NK-92 (cell line): Measurements from ENCODE around the gene JAML.

ENCODE experiments used
- DNase-seq: peaks from one replicate; lab custom pipeline; 2025; ENCODE audit not compliant: unreplicated experiment; lab: John Stamatoyannopoulos, UW

Gene JAML

GRCh38 chr11:118169300-118170140, 55.3 kb downstream of the JAML start:
- no peak for DNase-seq

DNA sequence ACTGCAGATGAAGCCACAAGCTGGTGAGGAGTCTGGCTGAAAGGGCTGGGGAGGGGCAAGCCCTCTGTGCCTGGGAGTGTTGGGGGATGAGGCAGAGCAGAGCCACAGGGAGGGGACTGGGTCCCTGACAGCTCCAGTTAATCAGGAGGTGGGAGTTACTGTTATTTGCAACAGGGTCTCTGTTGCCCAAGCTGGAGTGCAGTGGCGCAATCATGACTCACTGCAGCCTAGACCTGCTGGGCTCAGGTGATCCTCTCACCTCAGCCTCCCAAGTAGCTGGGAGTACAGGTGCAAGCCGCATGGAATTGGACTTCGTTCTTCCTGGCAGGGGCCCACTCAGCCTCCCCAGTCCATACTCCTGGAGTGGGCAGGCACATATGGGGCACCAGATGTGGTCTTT, 56.1 kb downstream of the JAML start:
- no peak for DNase-seq

GRCh38 chr11:118168316-118168715, 56.5 kb downstream of the JAML start:
- no peak for DNase-seq

GRCh38 chr11:118167906-118168305, 56.9 kb downstream of the JAML start:
- DNase-seq: no peak

DNA sequence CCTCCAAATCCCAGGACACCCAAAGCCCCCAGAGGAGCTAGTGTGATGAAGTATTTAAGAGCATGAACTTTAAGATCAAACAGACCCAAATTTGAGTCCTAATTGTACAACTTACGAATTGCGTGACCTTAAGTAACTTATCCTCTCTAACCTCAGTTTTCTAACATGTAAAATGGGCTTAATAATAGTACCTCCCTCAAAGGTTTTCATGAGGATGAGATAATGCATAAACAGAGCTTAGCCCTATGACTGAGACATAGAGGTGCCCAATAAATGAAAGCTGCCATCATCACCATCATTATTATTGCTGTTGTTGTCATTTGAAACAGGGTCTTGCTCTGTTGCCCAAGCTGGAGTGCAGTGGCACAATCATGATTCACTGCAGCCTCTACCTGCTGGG, 57.6 kb downstream of the JAML start:
- no peak for DNase-seq

- no peak for DNase-seq
Observed at GRCh38 chr11:118166641-118167040, 58.2 kb downstream of the JAML start.

- no peak for DNase-seq
Observed at GRCh38 chr11:118164885-118165284, 59.9 kb downstream of the JAML start.

- DNase-seq: no peak
Observed at GRCh38 chr11:118163494-118163893, 61.3 kb downstream of the JAML start.

- no peak for DNase-seq
Observed at GRCh38 chr11:118162846-118163245, 62.0 kb downstream of the JAML start.

DNA sequence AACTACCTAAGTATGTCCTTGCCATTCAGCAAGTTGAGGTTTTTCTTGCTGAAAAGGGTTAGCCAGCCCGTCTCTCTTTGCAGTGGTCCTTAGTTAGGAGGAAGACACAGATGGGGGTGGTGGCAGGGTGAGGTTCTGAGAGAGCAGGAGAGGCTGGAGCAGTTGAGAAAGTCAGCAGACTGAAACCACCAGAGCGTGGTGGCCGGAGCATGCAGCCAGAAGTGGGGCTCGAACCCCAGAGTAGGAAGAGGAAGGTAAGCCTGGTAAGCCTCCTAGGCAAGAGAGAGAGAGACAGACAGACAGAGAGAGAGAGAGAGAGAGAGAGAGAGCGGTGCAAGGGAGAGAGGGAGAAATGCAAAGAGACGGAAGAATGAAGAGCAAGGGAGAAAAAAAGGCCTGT, 63.0 kb downstream of the JAML start:
- no peak for DNase-seq

GRCh38 chr11:118157186-118157895, 67.5 kb downstream of the JAML start:
- no peak for DNase-seq

GRCh38 chr11:118156531-118157185, 68.2 kb downstream of the JAML start:
- no peak for DNase-seq

- no peak for DNase-seq
Observed at GRCh38 chr11:118155776-118156530, 68.9 kb downstream of the JAML start.

DNA sequence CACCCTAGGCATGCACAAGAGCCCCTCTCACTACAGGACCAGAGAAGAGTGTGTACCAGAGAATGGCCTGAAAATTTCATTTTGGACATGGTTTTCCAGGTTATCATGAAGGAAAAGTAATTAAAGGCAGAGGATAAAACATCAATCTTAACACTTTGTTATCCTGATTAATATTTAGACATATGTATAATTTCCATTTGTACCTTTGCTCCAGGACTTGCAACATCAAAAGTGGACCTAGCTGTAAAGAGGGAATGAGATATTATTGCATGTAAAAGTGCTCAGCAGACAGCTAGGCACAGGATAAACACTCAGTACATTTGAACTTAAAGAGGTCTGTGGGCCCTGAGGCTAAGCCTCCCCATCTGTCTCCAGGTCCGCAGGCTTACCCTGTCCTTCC, 70.2 kb downstream of the JAML start:
- DNase-seq: no peak

DNA sequence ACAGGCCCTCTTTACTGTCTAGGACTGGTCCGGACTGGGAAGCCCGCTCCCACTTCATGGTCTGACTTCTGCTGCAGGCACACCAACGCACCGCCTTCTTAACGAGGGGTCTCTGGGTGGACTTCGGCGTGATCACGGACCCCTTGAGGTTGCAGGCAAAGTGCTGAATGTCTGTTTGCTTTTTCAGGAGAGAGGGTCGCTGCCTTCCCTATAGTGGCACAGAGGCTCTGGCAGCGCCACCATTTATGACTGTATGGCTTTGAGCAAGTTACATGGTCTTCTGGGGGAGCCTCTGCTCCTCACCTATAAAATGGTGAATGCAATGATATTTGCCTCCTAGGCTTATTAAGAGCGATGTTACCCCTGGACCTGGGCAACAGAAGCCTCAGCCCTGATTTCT, 70.8 kb downstream of the JAML start:
- DNase-seq: no peak

DNA sequence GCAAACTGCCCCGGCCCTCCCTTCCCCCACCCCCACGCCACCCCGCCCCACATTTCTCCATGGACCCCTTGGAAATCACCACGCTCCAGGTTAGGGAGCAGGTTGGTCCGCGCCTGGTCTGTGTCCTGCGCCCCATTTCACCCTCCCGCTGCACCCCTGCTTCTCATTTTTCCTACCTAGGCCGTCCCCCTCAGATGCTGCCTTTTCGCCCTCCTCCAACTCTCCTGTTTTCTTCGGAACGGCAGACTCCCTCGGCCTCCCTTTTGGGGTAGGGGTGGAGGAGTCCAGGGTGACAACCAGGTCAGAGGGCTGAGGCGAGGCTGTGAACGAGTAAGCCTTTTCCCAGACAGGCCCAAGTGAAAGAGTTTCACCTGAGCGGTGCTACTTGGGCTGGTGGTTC, 71.3 kb downstream of the JAML start:
- no peak for DNase-seq

GRCh38 chr11:118152552-118153471, 72.0 kb downstream of the JAML start, which contains the start of gene SCN4B:
SCN4B (minus strand) TSS chr11:118152823; CDS start chr11:118152673, 150 bp downstream.
- DNase-seq: no peak

DNA sequence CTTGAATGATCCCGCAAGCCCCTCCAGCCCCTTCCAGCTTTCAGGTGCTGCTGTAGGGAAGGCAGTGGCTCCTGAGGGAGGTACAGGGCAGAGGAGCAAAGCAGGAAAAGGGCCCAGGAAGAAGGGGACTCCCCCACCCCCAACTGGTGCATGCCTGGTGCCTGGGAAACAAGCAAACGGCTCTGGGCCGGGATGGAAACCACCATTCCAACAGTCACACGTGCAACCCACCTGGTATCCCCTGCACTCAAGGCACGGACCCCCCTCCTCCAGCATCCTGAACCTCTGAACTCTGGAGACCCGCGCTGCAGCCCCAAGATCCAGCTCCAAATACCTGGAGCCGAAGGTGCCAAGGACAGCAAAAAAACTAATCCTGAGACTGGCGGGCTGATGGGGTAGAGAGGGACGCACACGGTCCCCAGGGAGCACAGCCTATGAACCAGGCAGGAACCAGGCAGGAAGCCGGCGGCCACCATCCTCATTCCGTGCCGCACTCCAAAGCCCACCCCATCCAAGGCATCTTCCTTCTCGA, 72.7 kb downstream of the JAML start:
- no peak for DNase-seq

DNA sequence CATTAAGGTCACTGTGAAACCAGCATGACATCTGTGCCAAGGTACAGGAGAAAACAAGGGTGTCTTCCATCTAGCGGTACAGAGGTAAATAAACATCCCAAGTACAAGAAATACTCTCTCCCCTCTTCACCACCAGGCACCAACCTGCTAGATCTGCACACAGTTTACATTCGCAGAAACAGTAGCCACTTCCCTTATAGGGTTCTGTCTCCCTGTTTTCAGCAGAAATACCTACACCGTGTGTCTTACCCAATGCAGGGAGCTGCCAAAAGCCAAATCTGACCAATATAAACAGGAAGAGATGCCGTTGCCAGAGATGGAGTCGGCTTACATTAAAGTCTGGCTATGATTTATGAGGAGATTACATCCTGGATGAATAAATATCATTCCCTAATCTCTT, 73.4 kb downstream of the JAML start:
- DNase-seq: no peak

DNA sequence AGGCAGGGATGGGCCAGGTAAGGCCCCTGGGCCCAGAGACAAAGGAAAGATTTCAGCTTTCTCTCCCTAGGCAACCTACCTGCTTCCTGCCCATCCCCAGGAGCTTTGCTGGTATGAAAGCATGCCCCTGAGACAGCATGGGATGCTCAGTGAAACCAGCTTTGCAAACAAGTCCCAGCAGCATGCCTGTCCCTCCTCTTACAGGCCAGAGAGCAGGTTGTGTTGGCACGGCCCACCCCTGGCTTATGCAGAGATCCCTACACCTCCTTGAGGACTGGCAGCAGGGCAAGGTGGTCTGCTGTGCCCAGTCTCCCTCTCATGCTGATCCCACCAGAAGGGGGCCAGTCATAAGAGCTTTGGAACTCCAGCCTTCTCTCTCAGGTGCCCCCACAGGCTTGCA, 75.3 kb downstream of the JAML start:
- no peak for DNase-seq
